ENCODE results near the gene NDUFB3.
"Not testable (repeated sequence)": the region's sequence is repeated elsewhere in the genome, so short reads cannot be mapped to it uniquely, and the experiment has no call there.

The NDUFB3 gene

DNA sequence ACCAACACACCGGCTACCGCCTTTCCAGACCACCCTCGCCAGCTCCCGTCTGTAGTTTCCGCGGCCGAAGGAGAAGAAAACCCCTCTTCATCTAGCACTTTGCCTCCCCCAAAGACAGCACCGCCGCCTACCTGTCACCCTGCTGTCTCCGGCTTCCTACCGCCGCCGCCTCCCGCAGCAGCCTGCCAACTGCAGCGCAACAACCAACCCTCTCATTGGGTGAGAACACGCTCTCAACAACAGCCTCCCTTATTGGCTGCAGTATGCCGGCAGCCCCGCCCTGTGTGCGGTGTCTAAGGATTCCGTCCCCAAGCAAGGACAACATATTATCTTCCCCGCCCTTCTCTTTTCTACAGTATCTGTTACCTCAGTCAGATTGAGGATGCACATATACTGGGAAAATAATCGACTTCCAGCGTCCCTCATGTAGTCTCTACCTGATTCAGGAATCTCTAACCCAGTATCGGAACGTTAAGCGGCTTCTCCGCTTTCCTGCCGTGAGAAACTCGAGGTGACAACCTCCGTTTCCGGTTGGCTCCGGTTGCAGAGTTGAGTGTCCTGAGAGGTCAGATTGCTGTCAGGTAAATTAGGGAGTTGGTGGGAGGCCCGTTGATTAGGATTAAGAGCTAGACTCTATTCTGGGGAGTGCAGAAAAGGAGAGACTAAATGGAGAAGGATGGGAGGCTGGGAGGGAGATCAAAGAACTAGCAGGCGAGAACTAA, at the start of gene NDUFB3, which contains the start of gene HYCC2:
NDUFB3 (plus strand) TSS at position 523 of the 722 bp plus-strand sequence. CDS start 6,882 bp downstream, outside the sequence.
HYCC2 (minus strand) TSS at position 193 of the 722 bp plus-strand sequence. CDS start 47,662 bp downstream, outside the sequence.
- DNase-seq (ENCODE audit: low spot score), result peak; percentile 97

DNA sequence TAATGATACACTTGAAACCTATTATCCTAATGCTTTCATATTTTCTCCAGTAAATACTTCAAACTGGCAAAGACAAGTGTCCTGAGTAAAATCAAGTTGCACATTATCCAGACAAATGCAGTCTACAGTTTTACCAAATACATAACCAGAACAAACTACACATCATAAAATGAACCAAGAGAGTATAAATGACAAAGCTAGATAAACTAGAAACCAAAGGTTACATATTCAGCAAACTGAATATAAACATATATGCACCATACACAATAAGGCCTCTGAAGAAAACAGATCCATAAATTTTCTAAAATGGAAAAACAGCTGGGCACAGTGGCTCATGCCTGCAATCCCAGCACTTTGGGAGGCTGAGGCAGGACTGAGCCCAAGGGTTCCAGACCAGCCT, 47.3 kb upstream of the NDUFB3 start:
- DNase-seq (ENCODE audit: low spot score), result no peak

DNA sequence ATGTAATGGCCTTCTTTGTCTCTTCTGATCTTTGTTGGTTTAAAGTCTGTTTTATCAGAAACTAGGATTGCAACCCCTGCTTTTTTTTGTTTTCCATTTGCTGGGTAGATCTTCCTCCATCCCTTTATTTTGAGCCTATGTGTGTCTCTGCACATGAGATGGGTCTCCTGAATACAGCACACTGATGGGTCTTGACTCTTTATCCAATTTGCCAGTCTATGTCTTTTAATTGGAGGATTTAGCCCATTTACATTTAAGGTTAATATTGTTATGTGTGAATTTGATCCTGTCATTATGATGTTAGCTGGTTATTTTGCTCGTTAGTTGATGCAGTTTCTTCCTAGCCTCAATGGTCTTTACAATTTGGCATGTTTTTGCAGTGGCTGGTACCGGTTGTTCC, 37.4 kb upstream of the NDUFB3 start:
- DNase-seq (ENCODE audit: low spot score), result not testable (repeated sequence)

DNA sequence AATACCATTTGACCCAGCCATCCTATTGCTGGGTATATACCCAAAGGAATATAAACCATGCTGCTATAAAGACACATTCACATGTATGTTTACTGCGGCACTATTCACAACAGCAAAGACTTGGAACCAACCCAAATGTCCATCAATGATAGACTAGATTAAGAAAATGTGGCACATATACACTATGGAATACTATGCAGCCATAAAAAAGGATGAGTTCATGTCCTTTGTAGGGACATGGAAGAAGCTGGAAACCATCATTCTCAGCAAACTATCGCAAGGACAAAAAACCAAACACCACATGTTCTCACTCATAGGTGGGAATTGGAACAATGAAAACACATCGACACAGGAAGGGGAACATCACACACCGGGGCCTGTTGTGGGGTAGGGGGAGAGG, 33.4 kb upstream of the NDUFB3 start:
- DNase-seq (ENCODE audit: low spot score), result not testable (repeated sequence)

DNA sequence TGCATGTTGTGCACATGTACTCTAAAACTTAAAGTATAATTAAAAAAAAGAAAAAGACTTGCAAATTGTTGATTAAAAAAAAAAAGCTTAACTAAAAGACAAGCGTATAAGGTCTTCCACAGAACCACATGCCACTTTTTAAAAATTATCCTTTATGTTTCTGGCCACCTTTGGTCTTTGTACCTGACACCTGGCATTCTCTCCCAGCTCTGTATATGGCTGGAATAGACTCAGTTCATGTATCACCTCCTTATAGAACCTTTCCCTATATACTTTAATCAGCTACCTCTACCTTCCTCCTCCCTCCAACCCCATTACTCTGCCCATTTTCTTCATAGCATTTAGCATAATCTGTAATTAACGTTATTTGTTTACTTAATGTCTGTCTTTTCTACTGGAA, 32.9 kb upstream of the NDUFB3 start:
- DNase-seq (ENCODE audit: low spot score), result no peak

DNA sequence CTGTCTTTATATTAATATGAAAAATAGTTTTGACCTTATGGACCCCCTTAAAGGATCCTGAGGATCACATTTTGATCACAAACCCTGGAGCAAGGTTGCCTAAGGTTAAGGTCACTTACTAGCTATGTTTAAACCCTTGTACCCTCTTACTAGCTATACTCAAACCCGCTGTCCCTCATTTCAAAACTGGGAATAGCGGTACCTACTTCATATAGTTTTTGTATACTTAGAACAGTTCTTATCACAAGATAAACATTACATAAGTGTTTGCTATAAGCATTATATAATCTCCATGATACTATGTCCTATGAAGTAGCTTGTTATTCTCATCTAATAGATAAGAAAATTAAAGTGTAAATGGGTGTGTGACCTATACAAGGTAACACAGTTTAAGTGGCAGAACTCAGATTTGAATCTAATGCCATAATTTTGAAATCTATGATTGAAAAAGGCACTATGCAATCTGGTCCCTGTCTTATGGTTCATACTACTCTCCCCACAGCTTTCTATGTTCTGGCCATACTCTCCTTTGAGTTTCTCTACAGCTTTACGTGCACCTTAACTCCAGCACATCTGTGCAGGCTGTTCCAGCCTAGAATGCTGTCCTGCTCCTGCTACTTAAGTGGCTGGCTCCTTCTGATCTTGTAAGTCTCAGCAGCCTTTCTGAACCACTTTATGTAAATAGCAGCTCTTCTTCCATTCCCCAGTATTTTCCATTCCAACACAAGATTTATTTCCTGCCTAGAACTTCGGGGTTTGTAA, 30.8 kb upstream of the NDUFB3 start:
- DNase-seq (ENCODE audit: low spot score), result no peak

DNA sequence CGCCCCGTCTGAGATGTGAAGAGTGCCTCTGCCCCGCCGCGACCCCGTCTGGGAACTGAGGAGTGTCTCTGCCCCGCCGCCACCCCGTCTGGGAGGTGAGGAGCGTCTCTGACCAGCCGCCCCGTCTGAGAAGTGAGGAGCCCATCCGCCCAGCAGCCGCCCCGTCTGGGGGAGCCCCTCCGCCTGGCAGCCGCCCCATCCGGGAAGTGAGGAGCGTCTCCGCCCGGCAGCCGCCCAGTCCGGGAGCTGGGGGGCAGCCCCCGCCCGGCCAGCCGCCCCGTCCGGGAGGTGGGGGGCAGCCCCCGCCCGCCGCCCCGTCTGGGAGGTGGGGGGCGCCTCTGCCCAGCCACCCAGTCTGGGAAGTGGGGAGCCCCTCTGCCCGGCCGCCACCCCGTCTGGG, 29.4 kb upstream of the NDUFB3 start:
- DNase-seq (ENCODE audit: low spot score), result not testable (repeated sequence)

DNA sequence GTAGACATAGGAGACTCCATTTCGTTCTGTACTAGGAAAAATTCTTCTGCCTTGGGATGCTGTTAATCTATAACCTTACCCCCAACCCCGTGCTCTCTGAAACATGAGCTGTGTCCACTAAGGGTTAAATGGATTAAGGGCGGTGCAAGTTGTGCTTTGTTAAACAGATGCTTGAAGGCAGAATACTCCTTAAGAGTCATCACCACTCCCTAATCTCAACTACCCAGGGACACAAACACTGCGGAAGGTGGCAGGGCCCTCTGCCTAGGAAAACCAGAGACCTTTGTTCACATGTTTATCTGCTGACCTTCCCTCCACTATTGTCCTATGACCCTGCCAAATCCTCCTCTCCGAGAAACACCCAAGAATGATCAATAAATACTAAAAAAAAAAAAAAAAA, 28.8 kb upstream of the NDUFB3 start:
- DNase-seq (ENCODE audit: low spot score), result not testable (repeated sequence)

DNA sequence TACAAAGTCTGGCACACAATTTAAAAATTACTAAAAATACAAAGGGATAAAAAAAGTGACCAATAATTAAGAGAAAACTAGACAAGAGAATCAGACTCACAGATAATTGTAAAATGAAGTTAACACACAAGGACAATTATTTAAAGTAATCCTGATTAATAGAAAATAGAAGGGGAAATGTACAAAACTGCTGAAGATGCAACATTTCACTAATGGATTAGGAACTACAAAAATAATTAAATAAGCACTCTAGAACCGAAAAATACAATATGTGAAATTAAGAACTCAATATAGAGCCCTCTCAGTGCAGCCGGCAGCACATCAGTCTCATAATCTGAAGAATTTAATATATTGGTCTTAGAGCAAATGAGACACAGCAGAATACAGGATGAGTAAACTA, 24.9 kb upstream of the NDUFB3 start:
- no peak for DNase-seq (ENCODE audit: low spot score)

DNA sequence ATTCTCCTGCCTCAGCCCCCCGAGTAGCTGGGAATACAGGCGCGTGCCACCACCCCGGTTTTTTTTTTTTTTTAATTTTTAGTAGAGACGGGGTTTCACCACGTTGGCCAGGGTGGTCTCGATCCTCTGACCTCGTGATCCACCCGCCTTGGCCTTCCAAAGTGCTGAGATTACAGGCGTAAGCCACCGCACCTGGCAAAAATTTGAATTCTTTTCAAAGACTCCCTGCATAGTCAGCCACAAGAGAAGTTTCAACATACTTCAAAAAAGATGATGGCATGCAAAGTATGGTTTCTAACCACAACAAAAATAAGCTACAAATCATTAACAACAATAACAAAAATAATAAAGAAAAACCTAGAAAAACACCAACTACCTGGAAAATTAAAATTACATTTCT, 22.3 kb upstream of the NDUFB3 start:
- no peak for DNase-seq (ENCODE audit: low spot score)

DNA sequence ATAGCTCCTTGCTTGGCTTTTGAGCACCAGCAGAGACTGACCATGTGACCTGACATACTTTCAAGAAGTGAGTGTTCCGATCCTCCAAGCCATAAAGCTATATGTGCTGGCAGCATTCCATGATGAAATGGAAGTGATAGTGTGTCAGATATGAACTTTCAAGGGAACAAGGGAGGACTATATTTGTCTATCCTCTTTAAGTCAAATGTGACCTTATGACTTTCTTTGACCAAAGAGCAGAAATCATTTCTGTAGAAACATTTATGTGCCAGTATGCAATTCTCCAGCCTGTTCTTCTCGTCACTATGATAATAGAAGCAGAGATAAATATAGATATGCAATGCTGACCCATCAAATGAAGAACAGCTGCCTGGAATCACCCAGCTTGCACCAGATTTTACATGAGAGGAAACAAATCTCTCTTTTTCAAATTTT, 14.7 kb upstream of the NDUFB3 start:
- no peak for DNase-seq (ENCODE audit: low spot score)

DNA sequence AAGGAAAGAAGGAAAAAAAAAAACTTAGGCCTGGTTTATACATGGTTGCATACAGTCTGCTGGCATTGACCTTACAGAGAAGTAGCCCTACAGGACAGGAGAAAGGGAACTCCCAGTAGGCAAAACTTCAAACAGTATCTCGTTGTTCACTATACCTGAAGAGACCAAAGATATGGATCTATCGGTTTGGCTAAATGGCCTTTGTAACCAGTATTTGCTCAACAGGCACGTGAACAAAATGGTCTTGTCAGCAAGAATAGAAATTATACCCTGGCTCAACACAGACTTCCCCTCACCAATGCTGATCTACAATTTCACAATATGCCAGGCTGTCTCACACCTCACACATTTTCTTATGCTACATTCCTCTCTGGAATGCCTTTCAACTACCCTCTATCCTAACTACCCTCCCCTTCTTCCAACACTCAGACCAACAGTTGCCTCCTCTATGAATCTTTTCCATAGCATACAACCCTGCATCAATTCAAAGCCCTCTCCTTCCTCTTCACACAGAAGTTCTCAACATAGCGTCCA, 14.0 kb upstream of the NDUFB3 start:
- no peak for DNase-seq (ENCODE audit: low spot score)

DNA sequence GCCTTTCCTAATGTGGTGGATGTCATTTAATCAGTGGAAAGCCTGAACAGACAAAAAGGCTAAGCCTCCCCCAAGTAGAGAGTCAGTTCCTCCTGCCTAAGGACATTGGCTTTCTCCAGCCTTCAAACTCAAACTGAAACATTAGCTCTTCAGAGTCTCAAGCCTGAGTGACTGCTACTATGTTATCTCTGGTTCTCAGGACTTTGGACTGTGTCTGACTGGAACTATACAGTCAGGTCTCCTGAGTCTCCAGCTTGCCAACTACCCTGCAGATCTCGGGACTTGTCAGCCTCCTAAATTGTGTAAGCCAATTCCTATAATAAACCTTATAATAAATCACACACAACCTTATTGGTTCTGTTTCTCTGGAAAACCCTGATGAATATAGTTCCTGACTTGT, 12.9 kb upstream of the NDUFB3 start:
- no peak for DNase-seq (ENCODE audit: low spot score)

DNA sequence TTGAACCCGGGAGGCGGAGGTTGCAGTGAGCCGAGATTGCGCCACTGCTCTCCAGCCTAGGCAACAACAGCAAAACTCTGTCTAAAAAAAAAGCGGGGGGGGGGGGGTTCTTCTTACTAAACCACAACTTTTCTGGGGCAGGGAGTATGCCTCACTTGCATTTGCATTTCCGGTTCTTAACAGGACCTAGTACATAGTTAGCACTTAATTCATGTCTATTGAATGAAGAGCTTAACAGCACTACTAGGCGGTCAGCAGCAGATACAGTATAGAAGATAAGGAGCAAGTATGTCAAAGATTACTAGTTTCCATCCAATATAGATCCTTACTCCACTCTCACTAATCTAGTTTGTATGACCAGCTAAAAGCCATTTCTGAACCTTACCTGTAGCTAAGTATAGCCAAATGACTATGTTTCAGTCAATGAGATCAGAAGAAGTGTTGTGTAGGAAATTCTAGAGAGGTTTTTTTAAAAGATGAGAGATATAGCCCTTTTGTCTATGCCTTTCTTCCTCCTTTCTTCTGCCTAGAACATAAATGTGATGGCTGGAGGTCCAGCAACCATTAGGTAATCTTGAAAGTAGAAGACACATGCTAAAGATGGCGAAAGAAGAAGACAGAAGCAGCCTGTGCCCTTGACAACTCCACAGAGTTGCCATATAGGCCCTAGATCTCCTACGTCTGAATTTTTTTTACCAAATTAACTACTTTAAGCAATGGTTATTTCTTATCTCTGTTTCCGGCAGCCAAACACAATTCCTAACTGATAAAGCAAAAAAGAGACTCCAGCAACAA, 11.6 kb upstream of the NDUFB3 start:
- DNase-seq (ENCODE audit: low spot score), result no peak

DNA sequence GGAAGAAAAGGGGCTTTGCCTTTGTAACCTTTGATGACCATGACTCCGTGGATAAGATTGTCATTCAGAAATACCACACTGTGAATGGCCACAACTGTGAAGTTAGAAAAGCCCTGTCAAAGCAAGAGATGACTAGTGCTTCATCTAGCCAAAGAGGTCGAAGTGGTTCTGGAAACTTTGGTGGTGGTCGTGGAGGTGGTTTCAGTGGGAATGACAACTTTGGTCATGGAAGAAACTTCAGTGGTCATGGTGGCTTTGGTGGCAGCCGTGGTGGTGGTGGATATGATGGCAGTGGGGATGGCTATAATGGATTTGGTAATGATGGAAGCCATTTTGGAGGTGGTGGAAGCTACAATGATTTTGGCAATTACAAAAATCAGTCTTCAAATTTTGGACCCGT, 8.3 kb upstream of the NDUFB3 start:
- DNase-seq (ENCODE audit: low spot score), result not testable (repeated sequence)

DNA sequence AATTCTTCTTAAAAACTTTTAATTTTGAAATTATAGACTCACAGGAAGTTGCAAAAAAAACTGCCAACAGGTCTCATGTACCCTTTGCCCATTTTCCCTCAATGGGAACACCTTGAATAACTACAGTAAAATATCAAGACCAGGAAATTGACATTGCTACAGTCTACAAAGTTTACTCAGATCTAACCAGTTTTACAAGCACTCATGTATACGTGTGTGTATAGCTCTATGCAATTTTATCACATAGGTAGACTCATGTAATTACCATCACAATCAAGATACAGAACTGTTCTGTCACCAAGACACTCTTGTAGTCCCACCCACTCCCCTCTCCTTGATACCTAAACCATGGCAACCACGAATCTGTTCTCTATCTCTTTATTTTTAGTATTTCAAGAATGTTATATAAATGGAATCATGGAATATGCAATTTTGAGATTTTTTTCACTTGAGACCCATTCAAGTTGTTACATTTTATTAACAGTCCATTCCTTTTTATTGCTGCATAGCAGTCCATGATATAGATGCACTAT, 6.9 kb upstream of the NDUFB3 start:
- DNase-seq (ENCODE audit: low spot score), result no peak

DNA sequence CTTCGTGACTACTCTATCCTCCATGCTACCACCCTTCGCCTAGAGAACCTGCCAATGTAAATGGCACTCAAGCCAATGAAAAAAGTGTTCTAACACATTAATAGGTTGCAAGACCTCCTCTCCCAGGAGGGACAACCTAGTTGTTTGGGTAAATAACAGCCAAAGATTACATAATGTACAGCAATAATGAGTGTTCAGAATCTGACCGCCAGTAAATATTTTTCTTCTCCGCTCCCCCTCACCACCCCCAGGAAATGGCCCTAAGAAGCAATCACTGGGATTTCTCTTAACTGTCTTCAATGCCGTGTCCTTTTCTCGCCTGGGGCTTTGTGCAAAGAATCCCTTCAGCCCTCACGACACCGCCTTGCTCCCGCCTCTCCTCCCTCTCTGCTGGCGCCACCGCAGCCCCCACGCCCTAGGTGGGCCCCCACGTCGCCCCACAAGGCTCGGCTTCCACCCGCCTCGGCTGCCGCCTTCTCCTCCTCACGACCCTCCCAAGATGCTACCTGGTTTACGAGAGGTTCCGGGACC, 788 bp upstream of the NDUFB3 start:
- DNase-seq (ENCODE audit: low spot score), result peak; percentile 48

DNA sequence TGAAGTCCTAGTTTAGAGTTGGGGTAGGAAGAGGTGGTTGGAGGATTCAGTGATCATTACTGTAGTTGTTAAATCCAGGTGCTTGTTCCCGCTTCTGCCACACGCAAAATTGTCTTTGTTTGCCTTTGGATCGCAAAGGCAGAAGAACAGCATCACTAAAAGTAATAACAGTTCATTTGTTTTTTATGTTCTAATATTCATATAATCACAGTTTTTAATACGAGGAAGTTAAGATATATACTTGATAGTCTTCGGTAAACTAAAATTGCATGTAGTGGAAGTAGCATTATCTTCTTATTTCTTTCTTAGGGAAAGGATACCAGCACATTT, 365 bp downstream of the NDUFB3 start:
- no peak for DNase-seq (ENCODE audit: low spot score)

DNA sequence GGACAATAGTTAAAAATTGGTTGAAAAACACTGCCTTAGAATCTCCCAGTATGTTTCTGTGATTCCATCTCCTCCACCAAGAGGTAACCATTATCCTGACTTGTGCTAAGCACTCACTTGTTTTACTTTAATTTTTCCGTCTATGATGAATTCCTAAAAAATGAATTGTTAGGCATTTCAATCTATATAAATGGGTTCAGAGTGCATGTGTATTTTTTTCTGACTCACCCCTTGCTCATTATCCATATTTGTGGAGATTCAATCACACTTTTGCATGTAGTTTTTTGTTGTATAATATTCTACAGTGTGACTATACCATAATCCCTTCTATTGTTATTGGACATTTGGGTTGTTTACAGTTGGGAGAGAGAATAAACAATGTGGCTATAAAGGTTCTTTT, 1.3 kb downstream of the NDUFB3 start:
- no peak for DNase-seq (ENCODE audit: low spot score)

DNA sequence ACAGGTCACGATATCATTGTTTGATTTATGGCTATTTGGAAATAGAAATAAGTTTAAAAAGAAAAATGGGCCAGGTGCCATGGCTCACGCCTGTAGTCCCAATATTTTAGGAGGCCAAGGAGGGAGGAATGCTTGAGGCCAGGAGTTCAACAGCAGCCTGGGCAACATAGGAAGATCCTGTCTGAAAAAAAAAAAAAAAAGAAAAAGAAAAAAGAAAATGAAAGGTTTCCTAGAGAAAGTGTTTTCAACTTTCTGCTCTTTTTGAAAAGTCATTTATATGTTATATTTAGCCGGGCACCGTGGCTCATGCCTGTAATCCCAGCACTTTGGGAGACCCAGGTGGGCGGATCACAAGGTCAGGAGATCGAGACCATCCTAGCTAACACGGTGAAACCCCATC, 3.2 kb downstream of the NDUFB3 start:
- DNase-seq (ENCODE audit: low spot score), result no peak

DNA sequence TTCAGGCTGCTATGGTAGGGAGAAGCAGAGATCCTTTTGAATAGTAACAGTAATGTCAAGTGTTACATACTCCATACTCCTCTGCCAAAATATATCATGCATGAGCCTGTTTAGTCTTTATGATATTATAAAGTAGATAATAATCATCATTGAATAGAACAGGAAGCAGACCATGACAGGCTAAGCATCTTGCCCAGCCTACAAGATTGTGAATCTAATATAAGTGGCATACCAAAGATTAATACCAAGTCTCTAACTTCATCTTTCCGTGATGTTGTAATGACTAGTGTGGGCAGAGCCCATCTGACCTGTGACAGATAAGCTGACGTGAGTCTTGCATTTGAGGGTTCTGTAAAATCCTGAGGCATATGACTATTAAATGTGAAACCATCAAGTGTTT, 13.1 kb downstream of the NDUFB3 start:
- DNase-seq (ENCODE audit: low spot score), result no peak

DNA sequence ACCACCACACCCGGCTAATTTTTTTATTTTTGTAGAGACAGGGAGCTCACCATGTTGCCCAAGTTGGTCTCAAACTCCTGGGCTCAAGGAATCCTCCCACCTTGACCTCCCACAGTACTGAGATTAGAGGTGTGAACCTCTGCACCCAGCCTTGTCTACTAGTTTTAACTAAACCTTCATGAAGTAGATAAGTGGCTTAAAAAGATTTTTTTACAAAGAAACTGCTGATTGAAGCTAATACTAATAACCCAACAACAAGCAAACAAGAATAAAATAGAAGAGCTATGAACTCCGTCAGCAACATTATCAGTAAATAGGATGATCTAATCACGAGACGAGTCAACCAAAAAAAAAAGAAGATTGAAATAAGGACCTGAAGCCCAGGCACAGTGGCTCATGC, 18.8 kb downstream of the NDUFB3 start:
- DNase-seq (ENCODE audit: low spot score), result no peak
